IMR-90 (cell line): Measurements from ENCODE around the gene FAF1. TPM values are rescaled to one million over a fixed set of nuclear protein-coding genes. Genes with fewer than 3 reads are reported as not detected.

Experiments used
- ATAC-seq: fragments of 200-7000 bp; cut with Tn5 transposase; 2 replicates; pipeline ENCODE4 v1.9.1; 2020; ENCODE audit warnings: low read depth, mild to moderate bottlenecking, moderate library complexity
- BruUV-seq: library from RNA; stranded (reverse); fragments of 400-500 nt; replicated peaks from 2 replicates; lab custom pipeline; 2021; lab: Mats Ljungman, UMichigan
- CTCF ChIA-PET: fragments of 300-600 bp; formaldehyde crosslinking; extraction: SDS; loops from one replicate; lab custom pipeline; 2021; ENCODE audit warnings: antibody characterized with exemption; lab: Yijun Ruan, JAX
- POLR2A ChIA-PET: fragments of 300-600 bp; sonication (Branson Sonifier 250); formaldehyde crosslinking; loops from one replicate; lab custom pipeline; 2022; ENCODE audit warnings: antibody characterized with exemption; ENCODE audit not compliant: unreplicated experiment; lab: Charles Lee
- DNase-seq: peaks from one replicate; pipeline ENCODE4 v3.0.0; 2013
- H2AFZ ChIP-seq: replicated peaks from 2 replicates; pipeline ENCODE3; 2013; ENCODE audit warnings: low read length, mild to moderate bottlenecking; ENCODE audit not compliant: poor library complexity
- H2AK5ac ChIP-seq: 2 replicates; pipeline ENCODE4 v1.6.1; 2013; ENCODE audit warnings: low read depth, low read length, inconsistent platforms
- H2AK9ac ChIP-seq: replicated peaks from 2 replicates; pipeline ENCODE3; 2013; ENCODE audit warnings: mild to moderate bottlenecking, low read depth, low read length, moderate library complexity; ENCODE audit not compliant: poor library complexity
- H2BK120ac ChIP-seq: 2 replicates; pipeline ENCODE4 v1.6.1; 2013; ENCODE audit warnings: low read depth, low read length, inconsistent platforms
- H2BK15ac ChIP-seq: 3 replicates; pipeline ENCODE4 v1.6.1; 2013; ENCODE audit warnings: low read depth, low read length, inconsistent platforms
- H2BK20ac ChIP-seq: 2 replicates; pipeline ENCODE4 v1.6.1; 2013; ENCODE audit warnings: low read depth, mild to moderate bottlenecking, inconsistent platforms, low read length, moderate library complexity
- H2BK5ac ChIP-seq: 2 replicates; pipeline ENCODE4 v1.6.1; 2013; ENCODE audit warnings: mild to moderate bottlenecking, low read depth, low read length, inconsistent platforms; ENCODE audit not compliant: poor library complexity, severe bottlenecking
- H3K14ac ChIP-seq: replicated peaks from 2 replicates; pipeline ENCODE4 v1.6.1; 2013; ENCODE audit warnings: low read depth, low read length, inconsistent platforms
- H3K18ac ChIP-seq: 2 replicates; pipeline ENCODE4 v1.6.1; 2013; ENCODE audit warnings: low read depth, low read length, control low read depth
- H3K23ac ChIP-seq: 2 replicates; pipeline ENCODE4 v1.6.1; 2013; ENCODE audit warnings: low read depth, low read length, inconsistent platforms
- H3K27ac ChIP-seq: 2 replicates; pipeline ENCODE4 v1.5.1; 2013; ENCODE audit warnings: mild to moderate bottlenecking, control low read depth, low read length; ENCODE audit not compliant: insufficient read depth
- H3K27me3 ChIP-seq: 2 replicates; pipeline ENCODE4 v1.6.1; 2013; ENCODE audit warnings: low read length; ENCODE audit not compliant: control insufficient read depth, insufficient read depth
- H3K36me3 ChIP-seq: 2 replicates; pipeline ENCODE4 v1.6.1; 2013; ENCODE audit warnings: low read length, mixed read lengths; ENCODE audit not compliant: control insufficient read depth, insufficient read depth
- H3K4ac ChIP-seq: 2 replicates; pipeline ENCODE4 v1.6.1; 2013; ENCODE audit warnings: low read depth, low read length, inconsistent platforms
- H3K4me1 ChIP-seq: 2 replicates; pipeline ENCODE4 v1.6.1; 2013; ENCODE audit warnings: low read length, mixed read lengths; ENCODE audit not compliant: control insufficient read depth, insufficient read depth
- H3K4me2 ChIP-seq: 2 replicates; pipeline ENCODE4 v1.6.1; 2013; ENCODE audit warnings: low read depth, mild to moderate bottlenecking, control low read depth, low read length, moderate library complexity
- H3K4me3 ChIP-seq: 2 replicates; pipeline ENCODE4 v1.5.1; 2013; ENCODE audit warnings: low read depth, mild to moderate bottlenecking, control low read depth, low read length, moderate library complexity; ENCODE audit not compliant: insufficient read depth
- H3K56ac ChIP-seq: 2 replicates; pipeline ENCODE4 v1.6.1; 2013; ENCODE audit warnings: low read length, inconsistent platforms; ENCODE audit not compliant: insufficient read depth; ENCODE audit errors: extremely low read depth
- H3K79me1 ChIP-seq, 2 experiments: 2 replicates each; pipeline ENCODE4 v1.6.1; 2013; ENCODE audit warnings: low read length in 2 of 2, inconsistent platforms in 1 of 2, low read depth in 1 of 2
- H3K9ac ChIP-seq: 2 replicates; pipeline ENCODE4 v1.6.1; 2013; ENCODE audit warnings: low read depth, low read length, control low read depth
- H3K9me1 ChIP-seq: 2 replicates; pipeline ENCODE4 v1.6.1; 2013; ENCODE audit warnings: low read length, inconsistent platforms; ENCODE audit not compliant: insufficient read depth
- H3K9me3 ChIP-seq: 2 replicates; pipeline ENCODE4 v1.6.1; 2013; ENCODE audit warnings: low read length; ENCODE audit not compliant: control insufficient read depth, insufficient read depth
- H4K20me1 ChIP-seq: 2 replicates; pipeline ENCODE4 v1.6.1; 2013; ENCODE audit warnings: low read length, inconsistent platforms; ENCODE audit not compliant: insufficient read depth
- H4K5ac ChIP-seq: 2 replicates; pipeline ENCODE4 v1.6.1; 2013; ENCODE audit warnings: mild to moderate bottlenecking, low read depth, low read length, control low read depth
- H4K8ac ChIP-seq, 2 experiments: 2 replicates each; pipeline ENCODE4 v1.6.1; 2013; ENCODE audit warnings: low read depth in 2 of 2, low read length in 2 of 2, control low read depth in 1 of 2, inconsistent platforms in 1 of 2
- H4K91ac ChIP-seq: 2 replicates; pipeline ENCODE4 v1.6.1; 2013; ENCODE audit warnings: low read depth, low read length, inconsistent platforms; ENCODE audit not compliant: insufficient read depth
- FOS ChIP-seq: fragments of 150-350 bp; IDR thresholded peaks from 2 replicates; pipeline ENCODE4 v1.6.1; 2016; ENCODE audit warnings: low read depth, low read length
- USF2 ChIP-seq: fragments of 150-350 bp; IDR thresholded peaks from 2 replicates; pipeline ENCODE4 v1.6.1; 2017; ENCODE audit warnings: mild to moderate bottlenecking, antibody characterized with exemption, low read length, low read depth
- WGBS, 2 experiments: methylation state at CpG; one replicate each; pipeline versions ENCODE4 v1.1.5 to v1.1.7; 2013; ENCODE audit warnings: missing lambda C conversion rate in 2 of 2; ENCODE audit not compliant: insufficient read length in 1 of 2; ENCODE audit errors: extremely low coverage in 2 of 2; 5-methylcytosine and 5-hydroxymethylcytosine counted together
- dilution Hi-C: fragments of 300-500 bp; cut with HindIII; formaldehyde crosslinking; loops from one replicate; pipeline ENCODE4 v1.14.3; 2018; ENCODE audit warnings: low sequenced_read_pairs; ENCODE audit not compliant: unreplicated experiment
- in situ Hi-C: fragments of 300-500 bp; cut with MboI; formaldehyde crosslinking; loops from 3 replicates; pipeline ENCODE4 v1.14.3; 2019; ENCODE audit warnings: low sequenced_read_pairs, inconsistent platforms, mixed read lengths
- intact Hi-C: fragments of 100-400 bp; cut with micrococcal nuclease; formaldehyde crosslinking; loops from 2 replicates; pipeline ENCODE4 v1.10.0; 2022
- polyA plus RNA-seq, 3 experiments: library from polyadenylated mRNA; depleted of rRNA; stranded (reverse); fragments of >200 nt; gene quantifications; 2 replicates each; pipeline ENCODE4 v1.2.3, GENCODE V29; 2012; ENCODE audit warnings: low replicate concordance in 1 of 3
- total RNA-seq: library from RNA; depleted of rRNA; stranded (reverse); fragments of >200 nt; gene quantifications from 2 replicates; pipeline ENCODE4 v1.2.3, GENCODE V29; 2012

The FAF1 gene
- total and polyA plus RNA-seq, 2 of the 4 experiments (the other 2 are of a cell fraction), result 18.8 to 72.9 TPM

GRCh38 chr1:50861772-50862171, 98.3 kb downstream of the FAF1 start:
- H3K4me2 ChIP-seq, result no peak overlapping the region
- H3K23ac ChIP-seq, result no peak overlapping the region
- no CpG with 5 or more reads among the region's 1 CpG for WGBS, 2 experiments
- no peak overlapping the region for H2BK5ac ChIP-seq
- peaks cover 7 to 16% of the 10 kb centered on the region in 2 experiments for H3K79me1 ChIP-seq
- H3K4me1 ChIP-seq, result no peaks in the 10 kb centered on the region
- no peak overlapping the region for H2BK120ac ChIP-seq
- POLR2A ChIA-PET, result no interaction called here
- no peaks in the 10 kb centered on the region for H3K36me3 ChIP-seq
- H3K4me3 ChIP-seq, result no peak overlapping the region
- H3K9me3 ChIP-seq, result peaks cover 2% of the 10 kb centered on the region; the same call in 1 of the 2 replicates
- intact Hi-C loops, result no loop called here
- H3K9me1 ChIP-seq, result no peaks in the 10 kb centered on the region
- no peak for TF ChIP-seq FOS
- no peak for TF ChIP-seq USF2
- in situ Hi-C loops, result no loop called here
- no peak overlapping the region for H2BK15ac ChIP-seq
- no TSS peak for BruUV-seq
- no peak overlapping the region for H3K9ac ChIP-seq
- no peak overlapping the region for H2BK20ac ChIP-seq
- no peaks in the 10 kb centered on the region for H4K20me1 ChIP-seq
- no peak overlapping the region for H3K56ac ChIP-seq
- no peak overlapping the region for H4K5ac ChIP-seq
- no peak overlapping the region for H2AK5ac ChIP-seq
- H4K8ac ChIP-seq, result no peak overlapping the region
- ATAC-seq (no peak), DNase-seq (no peak)
- H3K14ac ChIP-seq, result no peak overlapping the region
- CTCF ChIA-PET, result interaction anchor here (1.0 kb wide), 1 partner anchor 12 kb away, joined by 3 read pairs; no protein-coding TSS in a partner anchor
- no peak overlapping the region for H2AK9ac ChIP-seq
- H3K18ac ChIP-seq, result no peak overlapping the region
- no peak overlapping the region for H3K27ac ChIP-seq
- no peak overlapping the region for H2AFZ ChIP-seq
- dilution Hi-C loops, result no loop called here
- no peak overlapping the region for H4K91ac ChIP-seq
- H3K4ac ChIP-seq, result no peak overlapping the region
- no peaks in the 10 kb centered on the region for H3K27me3 ChIP-seq
